GM23248 (cell line): ENCODE data around the gene ZNF429. TPM values are rescaled to one million over a fixed set of nuclear protein-coding genes. Genes with fewer than 3 reads are reported as not detected.

Experiments used
- DNase-seq: peaks from one replicate; pipeline ENCODE4 v3.0.0-alpha.2; 2015
- H2AFZ ChIP-seq: fragments of 200-600 bp; sonication (generic); 2 replicates; pipeline ENCODE4 v1.6.1; 2016; ENCODE audit warnings: antibody characterized with exemption
- H3F3A ChIP-seq: fragments of 200-600 bp; sonication (generic); 2 replicates; pipeline ENCODE4 v1.6.1; 2016; ENCODE audit warnings: mild to moderate bottlenecking, antibody characterized with exemption, mixed run types; ENCODE audit not compliant: insufficient read depth
- H3K27ac ChIP-seq: fragments of 200-600 bp; sonication (generic); 2 replicates; pipeline ENCODE4 v1.5.1; 2016; ENCODE audit warnings: mild to moderate bottlenecking
- H3K27me3 ChIP-seq: fragments of 200-600 bp; sonication (generic); replicated peaks from 2 replicates; pipeline ENCODE4 v1.6.1; 2016; ENCODE audit warnings: mild to moderate bottlenecking; ENCODE audit not compliant: insufficient read depth
- H3K36me3 ChIP-seq: fragments of 200-600 bp; sonication (generic); 2 replicates; pipeline ENCODE4 v1.6.1; 2016; ENCODE audit warnings: low read depth, mild to moderate bottlenecking
- H3K4me1 ChIP-seq: fragments of 200-600 bp; sonication (generic); 2 replicates; pipeline ENCODE4 v1.6.1; 2016; ENCODE audit warnings: mild to moderate bottlenecking; ENCODE audit not compliant: insufficient read depth
- H3K4me2 ChIP-seq: fragments of 200-600 bp; sonication (generic); one replicate; pipeline ENCODE4 v1.6.1; 2016; ENCODE audit warnings: mild to moderate bottlenecking; ENCODE audit not compliant: unreplicated experiment
- H3K4me3 ChIP-seq: fragments of 200-600 bp; sonication (generic); 2 replicates; pipeline ENCODE4 v1.5.1; 2016; ENCODE audit warnings: mild to moderate bottlenecking
- H3K79me2 ChIP-seq: fragments of 200-600 bp; sonication (generic); 2 replicates; pipeline ENCODE4 v1.6.1; 2016; ENCODE audit warnings: mild to moderate bottlenecking; ENCODE audit not compliant: insufficient read depth
- H3K9ac ChIP-seq: fragments of 200-600 bp; sonication (generic); 2 replicates; pipeline ENCODE4 v1.6.1; 2016; ENCODE audit warnings: mild to moderate bottlenecking
- H3K9me2 ChIP-seq: fragments of 200-600 bp; sonication (generic); 2 replicates; pipeline ENCODE4 v1.6.1; 2016; ENCODE audit warnings: mixed run types, mild to moderate bottlenecking, moderate library complexity; ENCODE audit not compliant: insufficient read depth
- H3K9me3 ChIP-seq: fragments of 200-600 bp; sonication (generic); one replicate; pipeline ENCODE4 v1.6.1; 2017; ENCODE audit warnings: low read depth
- H4K20me1 ChIP-seq: fragments of 200-600 bp; sonication (generic); 2 replicates; pipeline ENCODE4 v1.6.0; 2016; ENCODE audit not compliant: insufficient read depth
- EZH2 ChIP-seq: fragments of 200-600 bp; sonication (generic); IDR thresholded peaks from 2 replicates; pipeline ENCODE4 v1.6.1; 2018; ENCODE audit warnings: antibody characterized with exemption, mild to moderate bottlenecking; ENCODE audit not compliant: insufficient read depth, poor library complexity, severe bottlenecking
- EZH2phosphoT487 ChIP-seq: fragments of 200-600 bp; sonication (generic); IDR thresholded peaks from 2 replicates; pipeline ENCODE4 v1.6.1; 2018; ENCODE audit warnings: antibody characterized with exemption, moderate library complexity, mild to moderate bottlenecking, low read depth; ENCODE audit not compliant: insufficient read depth
- WGBS, 2 experiments: methylation state at CpG; one replicate each; pipeline ENCODE4 v1.1.6; 2015 to 2017; ENCODE audit warnings: low lambda C conversion rate in 2 of 2, low coverage in 1 of 2; ENCODE audit errors: missing lambda C conversion rate in 2 of 2; 5-methylcytosine and 5-hydroxymethylcytosine counted together
- in situ Hi-C: fragments of 300-500 bp; cut with MboI; formaldehyde crosslinking; loops from 2 replicates; pipeline ENCODE4 v1.15.0; 2020
- polyA plus RNA-seq: library from polyadenylated mRNA; unstranded; fragments of >200 nt; fragmentation: Nextera tagmentation; extraction: Ambion mirVana; gene quantifications from 2 replicates; pipeline ENCODE4 v1.2.1, GENCODE V29; 2016
- total RNA-seq: library from RNA; depleted of rRNA; stranded (reverse); fragments of >200 nt; shearing (Covaris generic); gene quantifications from 2 replicates; pipeline ENCODE4 v1.2.3, GENCODE V29; 2014

ZNF429 gene
- total and polyA plus RNA-seq, 2 experiments from 2014 or later: 6.1 to 8.1 TPM

GRCh38 chr19:21585281-21585890, 80.0 kb downstream of the ZNF429 start:
- no peak overlapping the region for H3K4me2 ChIP-seq
- no peaks in the 10 kb centered on the region for H3K4me1 ChIP-seq
- no peak overlapping the region for H2AFZ ChIP-seq
- in situ Hi-C loops: no loop called here
- no peak overlapping the region for H3K27ac ChIP-seq
- H3F3A ChIP-seq: no peaks in the 10 kb centered on the region
- no peaks in the 10 kb centered on the region for H3K9me3 ChIP-seq
- H3K4me3 ChIP-seq: no peak overlapping the region
- TF ChIP-seq EZH2: no peak
- TF ChIP-seq EZH2phosphoT487: no peak
- WGBS, 2 experiments: 63 to 75% methylated on average over 6 to 12 of the region's 12 CpGs
- H3K9ac ChIP-seq: no peak overlapping the region
- no peaks in the 10 kb centered on the region for H3K36me3 ChIP-seq
- no peaks in the 10 kb centered on the region for H3K79me2 ChIP-seq
- DNase-seq: no peak
- H3K27me3 ChIP-seq: no peaks in the 10 kb centered on the region
- no peaks in the 10 kb centered on the region for H3K9me2 ChIP-seq
- H4K20me1 ChIP-seq: no peaks in the 10 kb centered on the region

- Histone ChIP-seq H2AFZ (peak overlapping the region; percentile 63), H3K4me1 (no peaks in the 10 kb centered on the region), H3K9me2 (no peaks in the 10 kb centered on the region), H3K36me3 (no peaks in the 10 kb centered on the region), H3K9ac (no peak overlapping the region), H3K27ac (no peak overlapping the region), H4K20me1 (no peaks in the 10 kb centered on the region), H3K79me2 (no peaks in the 10 kb centered on the region), H3K4me3 (peak overlapping the region; percentile 49), H3F3A (no peaks in the 10 kb centered on the region), H3K27me3 (no peaks in the 10 kb centered on the region), H3K9me3 (no peaks in the 10 kb centered on the region), H3K4me2 (peak overlapping the region; percentile 42)
- in situ Hi-C loops: no loop called here
- WGBS, 2 experiments: 4 to 7% methylated on average over 43 to 52 of the region's 72 CpGs
- TF ChIP-seq EZH2phosphoT487: no peak
- no peak for TF ChIP-seq EZH2
- DNase-seq: peak; percentile 20
Measured at GRCh38 chr19:21586311-21587116, 81.1 kb downstream of the ZNF429 start.

GRCh38 chr19:21587117-21587461, 81.7 kb downstream of the ZNF429 start:
- no peak overlapping the region for H3K4me3 ChIP-seq

GRCh38 chr19:21587549-21587948, 82.1 kb downstream of the ZNF429 start:
- no peaks in the 10 kb centered on the region for H3K9me3 ChIP-seq
- H3K27ac ChIP-seq: no peak overlapping the region
- 42 to 63% methylated on average over 4 to 5 of the region's 5 CpGs for WGBS, 2 experiments
- H3K9me2 ChIP-seq: no peaks in the 10 kb centered on the region
- DNase-seq: no peak
- no peak overlapping the region for H3K4me3 ChIP-seq
- H3K79me2 ChIP-seq: no peaks in the 10 kb centered on the region
- H3K4me1 ChIP-seq: no peaks in the 10 kb centered on the region
- H3F3A ChIP-seq: no peaks in the 10 kb centered on the region
- no peak overlapping the region for H2AFZ ChIP-seq
- H3K27me3 ChIP-seq: no peaks in the 10 kb centered on the region
- TF ChIP-seq EZH2: no peak
- TF ChIP-seq EZH2phosphoT487: no peak
- H3K9ac ChIP-seq: no peak overlapping the region
- no peak overlapping the region for H3K4me2 ChIP-seq
- no peaks in the 10 kb centered on the region for H3K36me3 ChIP-seq
- H4K20me1 ChIP-seq: no peaks in the 10 kb centered on the region
- in situ Hi-C loops: no loop called here

More at GRCh38 chr19:21587117-21587461, 81.7 kb downstream of the ZNF429 start:
- no peaks in the 10 kb centered on the region for H3K4me1 ChIP-seq
- 10 to 11% methylated on average over 8 to 12 of the region's 12 CpGs for WGBS, 2 experiments
- no peaks in the 10 kb centered on the region for H3F3A ChIP-seq
- H3K9ac ChIP-seq: no peak overlapping the region
- no peaks in the 10 kb centered on the region for H4K20me1 ChIP-seq
- no peaks in the 10 kb centered on the region for H3K27me3 ChIP-seq
- H3K27ac ChIP-seq: no peak overlapping the region
- in situ Hi-C loops: no loop called here
- no peak overlapping the region for H2AFZ ChIP-seq
- no peak for TF ChIP-seq EZH2phosphoT487
- no peak for TF ChIP-seq EZH2
- H3K9me2 ChIP-seq: no peaks in the 10 kb centered on the region
- H3K9me3 ChIP-seq: no peaks in the 10 kb centered on the region
- H3K79me2 ChIP-seq: no peaks in the 10 kb centered on the region
- no peak for DNase-seq
- no peak overlapping the region for H3K4me2 ChIP-seq
- H3K36me3 ChIP-seq: no peaks in the 10 kb centered on the region
